SU-DHL-6 (cell line): ENCODE measurements around the gene MYOCD.

Source experiments
- EZH2phosphoT487 ChIP-seq: fragments of 200-600 bp; sonication (generic), shearing (Covaris generic); conservative IDR thresholded peaks from 2 replicates; pipeline ENCODE4 v1.6.1; 2018; ENCODE audit warnings: mild to moderate bottlenecking, antibody characterized with exemption, low read length, moderate library complexity, mixed read lengths
- TF ChIP-seq, protein P1 (sequence below): fragments of 200-600 bp; sonication (generic); IDR thresholded peaks from one replicate; pipeline ENCODE4 v1.5.1; 2017; ENCODE audit warnings: antibody characterized with exemption, mild to moderate bottlenecking, low read length, moderate library complexity; ENCODE audit not compliant: insufficient read depth, poor library complexity, severe bottlenecking

- TF ChIP-seq, protein P1, sequence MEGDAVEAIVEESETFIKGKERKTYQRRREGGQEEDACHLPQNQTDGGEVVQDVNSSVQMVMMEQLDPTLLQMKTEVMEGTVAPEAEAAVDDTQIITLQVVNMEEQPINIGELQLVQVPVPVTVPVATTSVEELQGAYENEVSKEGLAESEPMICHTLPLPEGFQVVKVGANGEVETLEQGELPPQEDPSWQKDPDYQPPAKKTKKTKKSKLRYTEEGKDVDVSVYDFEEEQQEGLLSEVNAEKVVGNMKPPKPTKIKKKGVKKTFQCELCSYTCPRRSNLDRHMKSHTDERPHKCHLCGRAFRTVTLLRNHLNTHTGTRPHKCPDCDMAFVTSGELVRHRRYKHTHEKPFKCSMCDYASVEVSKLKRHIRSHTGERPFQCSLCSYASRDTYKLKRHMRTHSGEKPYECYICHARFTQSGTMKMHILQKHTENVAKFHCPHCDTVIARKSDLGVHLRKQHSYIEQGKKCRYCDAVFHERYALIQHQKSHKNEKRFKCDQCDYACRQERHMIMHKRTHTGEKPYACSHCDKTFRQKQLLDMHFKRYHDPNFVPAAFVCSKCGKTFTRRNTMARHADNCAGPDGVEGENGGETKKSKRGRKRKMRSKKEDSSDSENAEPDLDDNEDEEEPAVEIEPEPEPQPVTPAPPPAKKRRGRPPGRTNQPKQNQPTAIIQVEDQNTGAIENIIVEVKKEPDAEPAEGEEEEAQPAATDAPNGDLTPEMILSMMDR = no peak
- TF ChIP-seq EZH2phosphoT487 = no peak
Observed at GRCh38 chr17:12709063-12709462, 43.4 kb downstream of the MYOCD start.
